ENCODE measurements around the gene ANTXR2. TPM values are rescaled to one million over a fixed set of nuclear protein-coding genes. Genes with fewer than 3 reads are reported as not detected.

The ANTXR2 gene
- total and polyA plus RNA-seq, 5 donors, result 13.5 to 51.4 (median 44.7) TPM

DNA sequence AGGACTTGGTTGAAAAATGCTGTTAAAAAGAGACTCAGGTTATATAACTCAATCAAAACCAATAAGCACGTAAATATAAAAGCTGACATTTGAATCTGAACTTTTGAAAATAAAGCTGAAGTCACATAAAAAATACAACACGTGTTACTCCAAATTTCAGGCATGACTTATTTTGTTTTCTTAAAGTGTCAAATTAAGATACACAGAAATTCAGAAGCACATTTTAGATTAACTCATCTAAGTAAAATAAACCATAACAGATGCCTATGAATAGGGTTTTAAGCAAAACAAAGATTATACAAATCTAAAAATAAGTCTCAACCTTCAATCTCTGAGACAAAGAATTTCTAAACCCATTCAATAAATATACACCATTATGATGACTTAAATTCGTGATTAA, 124.8 kb downstream of the ANTXR2 start:
- H3K27ac ChIP-seq (ENCODE audit: low read length), result no peak overlapping the region
- DNase-seq, result no peak
- no peak overlapping the region for H3K4me3 ChIP-seq (ENCODE audit: low read length)
- no peaks in the 10 kb centered on the region for H3K9me3 ChIP-seq (ENCODE audit: control insufficient read depth, low read length)
- no peaks in the 10 kb centered on the region for H3K4me1 ChIP-seq (ENCODE audit: control insufficient read depth, insufficient read depth, low read length)
- 74% methylated on average over 3 of the region's 3 CpGs for WGBS
- intact Hi-C loops (cut with DNase I), result no loop called here
- H3K27me3 ChIP-seq (ENCODE audit: control insufficient read depth, insufficient read depth), result no peaks in the 10 kb centered on the region
- no peak for ATAC-seq

DNA sequence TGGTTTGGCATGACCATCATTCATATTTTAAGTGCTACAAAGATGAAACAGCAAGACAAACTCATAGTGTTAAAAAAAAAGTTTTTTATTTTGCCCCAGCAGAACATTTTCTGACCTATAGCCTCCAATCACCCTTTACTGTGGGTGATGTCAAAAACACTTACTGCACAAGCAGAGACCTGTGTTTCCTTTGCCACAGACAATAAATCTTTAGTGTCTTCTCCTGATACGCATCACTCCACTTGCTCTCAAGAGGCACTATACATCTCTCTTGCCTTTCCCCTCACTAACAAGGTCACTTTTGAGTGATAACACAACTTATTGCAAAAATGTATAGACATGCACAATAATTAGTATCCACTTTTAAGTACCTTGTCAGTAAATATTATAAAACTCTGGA, 125.6 kb downstream of the ANTXR2 start:
- no peak overlapping the region for H3K4me3 ChIP-seq (ENCODE audit: low read length)

DNA sequence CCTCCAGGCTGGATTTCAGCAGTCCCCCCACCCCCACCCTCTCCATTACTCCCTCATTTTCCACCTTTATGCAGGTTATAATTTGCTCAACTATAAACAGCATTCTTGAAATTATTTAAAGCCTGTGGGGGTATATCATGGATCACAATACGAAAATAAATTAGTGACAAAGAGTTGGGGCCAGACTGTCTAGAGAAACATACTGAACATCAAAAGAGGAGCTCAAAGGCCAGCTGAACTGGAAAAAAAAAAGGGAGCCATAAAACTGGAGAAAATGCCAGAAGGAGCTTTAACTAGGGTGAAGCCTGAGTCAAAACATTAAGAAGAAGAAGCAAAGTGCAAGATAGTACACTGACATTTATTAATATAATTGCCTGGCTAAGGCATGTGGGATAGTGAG, 137.8 kb downstream of the ANTXR2 start:
- Histone ChIP-seq H3K9me3 (ENCODE audit: control insufficient read depth, low read length) (no peaks in the 10 kb centered on the region), H3K27ac (ENCODE audit: low read length) (no peak overlapping the region), H3K4me3 (ENCODE audit: low read length) (no peak overlapping the region), H3K4me1 (ENCODE audit: control insufficient read depth, insufficient read depth, low read length) (peaks cover 3% of the 10 kb centered on the region), H3K27me3 (ENCODE audit: control insufficient read depth, insufficient read depth) (no peaks in the 10 kb centered on the region)
- intact Hi-C loops (cut with DNase I), result no loop called here
- no peak for ATAC-seq
- 91% methylated on average over 1 of the region's 1 CpG for WGBS
- DNase-seq, result no peak

More for the DNA sequence above, 125.6 kb downstream of the ANTXR2 start:
- DNase-seq, result no peak
- Histone ChIP-seq H3K27ac (ENCODE audit: low read length) (no peak overlapping the region), H3K9me3 (ENCODE audit: control insufficient read depth, low read length) (no peaks in the 10 kb centered on the region), H3K27me3 (ENCODE audit: control insufficient read depth, insufficient read depth) (no peaks in the 10 kb centered on the region), H3K4me1 (ENCODE audit: control insufficient read depth, insufficient read depth, low read length) (no peaks in the 10 kb centered on the region)
- intact Hi-C loops (cut with DNase I), result no loop called here
- no peak for ATAC-seq
- 99% methylated on average over 1 of the region's 1 CpG for WGBS

DNA sequence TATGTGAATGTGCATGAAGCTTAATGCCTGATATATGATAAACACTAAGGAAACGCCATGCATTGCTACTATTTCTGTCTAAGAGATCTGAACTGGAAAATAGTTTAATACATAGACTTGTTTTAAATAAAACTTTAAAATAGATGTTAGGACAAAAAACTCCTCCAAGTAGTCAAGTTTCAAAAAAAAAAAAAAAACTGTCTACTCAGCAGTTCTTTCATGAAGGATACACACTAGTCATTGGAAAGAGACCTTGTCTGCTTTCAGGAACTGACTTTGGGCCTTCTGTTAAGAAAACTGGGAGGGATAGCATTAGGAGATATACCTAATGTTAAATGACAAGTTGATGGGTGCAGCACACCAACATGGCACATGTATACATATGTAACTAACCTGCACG, 138.4 kb downstream of the ANTXR2 start:
- Histone ChIP-seq H3K4me1 (ENCODE audit: control insufficient read depth, insufficient read depth, low read length) (peaks cover 3% of the 10 kb centered on the region), H3K9me3 (ENCODE audit: control insufficient read depth, low read length) (no peaks in the 10 kb centered on the region), H3K27ac (ENCODE audit: low read length) (no peak overlapping the region), H3K4me3 (ENCODE audit: low read length) (no peak overlapping the region), H3K27me3 (ENCODE audit: control insufficient read depth, insufficient read depth) (no peaks in the 10 kb centered on the region)
- intact Hi-C loops (cut with DNase I), result no loop called here
- DNase-seq (no peak), ATAC-seq (no peak)
- 96% methylated on average over 2 of the region's 2 CpGs for WGBS

DNA sequence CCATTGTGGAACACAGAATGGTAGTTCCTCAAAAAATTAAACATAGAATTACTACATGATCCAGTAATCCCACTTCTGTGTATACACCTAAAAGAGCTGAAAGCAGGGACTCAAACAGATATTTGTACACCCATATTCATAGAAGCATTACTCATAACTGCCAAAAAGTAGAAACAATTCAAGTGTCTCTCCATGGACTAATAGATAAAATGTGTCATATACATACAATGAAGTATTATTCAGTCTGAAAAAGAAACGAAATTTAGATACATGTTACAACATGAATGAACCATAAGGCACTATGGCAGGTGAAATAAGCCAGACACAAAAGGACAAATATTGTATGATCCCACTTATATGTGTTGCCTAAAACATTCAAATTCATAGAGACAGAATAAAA, 145.1 kb downstream of the ANTXR2 start:
- H3K27me3 ChIP-seq (ENCODE audit: control insufficient read depth, insufficient read depth), result no peaks in the 10 kb centered on the region
- no peak for ATAC-seq
- peaks cover 3% of the 10 kb centered on the region for H3K4me1 ChIP-seq (ENCODE audit: control insufficient read depth, insufficient read depth, low read length)
- intact Hi-C loops (cut with DNase I), result no loop called here
- H3K4me3 ChIP-seq (ENCODE audit: low read length), result no peak overlapping the region
- H3K9me3 ChIP-seq (ENCODE audit: control insufficient read depth, low read length), result no peaks in the 10 kb centered on the region
- 83% methylated on average over 1 of the region's 1 CpG for WGBS
- no peak overlapping the region for H3K27ac ChIP-seq (ENCODE audit: low read length)
- no peak for DNase-seq

DNA sequence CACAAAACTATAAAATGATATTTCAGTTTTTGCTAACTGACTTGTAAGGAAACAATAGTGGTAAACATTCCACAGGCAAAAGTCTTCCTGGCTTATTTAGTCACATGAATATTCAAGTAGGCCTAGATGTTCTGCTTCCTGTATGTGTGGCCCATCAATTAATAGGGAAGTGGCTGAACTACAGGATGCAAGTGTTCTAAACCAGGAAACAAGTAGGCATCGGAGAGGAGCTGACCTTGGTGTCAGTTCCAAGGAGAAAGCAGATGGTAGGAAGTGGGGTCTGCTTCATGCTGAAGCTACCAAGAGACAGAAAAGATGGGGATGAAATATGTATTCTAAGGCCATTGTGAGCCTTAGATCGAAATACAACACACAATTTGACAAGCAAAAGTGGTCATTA, 149.7 kb downstream of the ANTXR2 start:
- Histone ChIP-seq H3K4me1 (ENCODE audit: control insufficient read depth, insufficient read depth, low read length) (no peaks in the 10 kb centered on the region), H3K4me3 (ENCODE audit: low read length) (no peak overlapping the region), H3K27me3 (ENCODE audit: control insufficient read depth, insufficient read depth) (no peaks in the 10 kb centered on the region), H3K27ac (ENCODE audit: low read length) (no peak overlapping the region), H3K9me3 (ENCODE audit: control insufficient read depth, low read length) (no peaks in the 10 kb centered on the region)
- DNase-seq (no peak), ATAC-seq (no peak)
- intact Hi-C loops (cut with DNase I), result no loop called here
- 66% methylated on average over 2 of the region's 2 CpGs for WGBS

DNA sequence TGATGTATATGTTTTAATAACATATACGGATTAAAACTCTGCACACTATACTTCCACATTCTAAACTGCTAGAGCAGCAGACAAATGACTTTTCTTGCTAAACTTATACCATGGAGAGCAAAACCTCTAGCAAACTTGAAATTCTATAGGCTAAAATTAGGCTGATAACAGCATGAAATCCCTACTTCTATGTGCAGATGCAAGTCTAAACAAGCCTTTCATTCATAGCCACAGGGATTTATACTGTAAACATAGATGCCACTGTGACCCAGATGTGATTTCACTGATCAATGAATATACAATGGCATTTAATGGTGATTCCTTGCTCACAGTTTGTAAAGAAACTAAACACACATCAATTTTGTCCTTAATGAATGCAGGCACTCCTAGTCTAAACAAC, 151.0 kb downstream of the ANTXR2 start:
- 96% methylated on average over 1 of the region's 1 CpG for WGBS
- ATAC-seq, result no peak
- H3K4me1 ChIP-seq (ENCODE audit: control insufficient read depth, insufficient read depth, low read length), result peaks cover under 1% of the 10 kb centered on the region
- no peak overlapping the region for H3K27ac ChIP-seq (ENCODE audit: low read length)
- intact Hi-C loops (cut with DNase I), result no loop called here
- no peaks in the 10 kb centered on the region for H3K27me3 ChIP-seq (ENCODE audit: control insufficient read depth, insufficient read depth)
- no peak overlapping the region for H3K4me3 ChIP-seq (ENCODE audit: low read length)
- H3K9me3 ChIP-seq (ENCODE audit: control insufficient read depth, low read length), result no peaks in the 10 kb centered on the region
- DNase-seq, result no peak

DNA sequence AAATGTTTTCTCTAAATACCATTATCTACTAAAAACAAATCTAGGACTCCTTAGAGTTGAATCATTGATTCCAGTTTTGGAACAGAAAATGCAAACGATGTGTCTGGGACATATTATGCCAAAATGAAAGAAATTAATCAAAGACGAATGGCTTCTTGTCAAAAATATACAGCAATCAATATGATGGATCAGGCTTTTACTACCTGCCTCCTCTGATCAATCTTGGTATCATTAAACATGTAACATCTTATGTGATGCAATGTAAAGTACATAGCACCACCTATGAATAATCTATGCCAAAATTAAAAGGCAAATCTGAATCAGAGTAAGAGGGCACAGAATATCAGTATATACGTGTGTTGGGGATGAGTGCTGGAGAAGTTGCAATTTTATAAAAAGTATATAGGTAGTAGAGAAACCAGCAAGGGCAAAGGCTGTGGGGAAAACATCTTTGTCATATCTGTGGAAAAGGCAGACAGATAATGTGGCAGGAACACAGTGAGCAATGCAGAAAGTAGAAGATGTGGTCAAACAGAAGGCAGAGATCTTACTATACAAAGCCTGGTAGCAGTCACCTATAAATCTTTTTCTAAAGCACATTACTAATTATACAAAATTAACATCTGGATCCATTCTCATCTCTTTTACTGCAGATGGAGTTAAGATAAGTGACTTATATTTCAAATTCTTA, 152.7 kb downstream of the ANTXR2 start:
- ATAC-seq, result no peak
- H3K4me1 ChIP-seq (ENCODE audit: control insufficient read depth, insufficient read depth, low read length), result peaks cover 2% of the 10 kb centered on the region
- no peaks in the 10 kb centered on the region for H3K27me3 ChIP-seq (ENCODE audit: control insufficient read depth, insufficient read depth)
- 88% methylated on average over 3 of the region's 3 CpGs for WGBS
- no peaks in the 10 kb centered on the region for H3K9me3 ChIP-seq (ENCODE audit: control insufficient read depth, low read length)
- no peak for DNase-seq
- no peak overlapping the region for H3K4me3 ChIP-seq (ENCODE audit: low read length)
- intact Hi-C loops (cut with DNase I), result no loop called here
- H3K27ac ChIP-seq (ENCODE audit: low read length), result no peak overlapping the region

DNA sequence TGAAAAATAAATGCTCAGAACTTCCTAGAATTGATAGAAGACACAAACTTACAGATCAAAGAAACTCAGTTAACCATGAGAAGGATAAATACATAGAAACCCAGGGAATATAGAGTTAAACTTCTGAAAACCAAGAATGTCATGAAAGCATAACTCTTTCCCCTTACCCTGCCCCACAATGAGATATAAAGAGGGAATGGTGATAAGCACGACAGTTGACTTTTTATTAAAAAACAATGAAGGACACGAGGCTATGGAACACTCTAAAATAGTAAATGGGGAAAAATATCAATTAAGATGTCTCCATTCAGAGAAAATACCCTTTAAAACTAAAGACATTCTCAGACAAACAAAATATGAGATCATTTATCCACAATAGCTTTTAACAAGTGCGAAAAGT, 154.7 kb downstream of the ANTXR2 start:
- 88% methylated on average over 3 of the region's 3 CpGs for WGBS
- DNase-seq, result no peak

DNA sequence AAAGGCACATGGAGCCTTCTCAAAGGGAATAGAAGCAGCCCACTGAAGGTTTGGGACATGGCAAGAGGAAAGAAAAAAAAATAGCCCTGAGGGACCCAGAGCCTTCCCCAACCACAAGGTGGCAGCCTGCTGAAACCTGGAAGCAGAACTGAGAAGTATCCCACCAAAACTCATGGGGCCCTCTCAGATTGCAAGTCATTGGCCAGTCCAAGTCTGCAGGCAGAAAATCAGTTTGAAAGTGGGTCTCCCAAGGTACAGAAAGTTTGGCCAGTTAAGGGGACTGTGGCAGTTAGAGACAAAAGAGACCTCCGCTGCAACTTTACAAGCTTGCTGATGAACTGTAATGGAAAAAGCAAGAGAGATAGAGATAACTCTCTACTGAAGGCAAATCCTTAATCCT, 155.8 kb downstream of the ANTXR2 start:
- no peak for ATAC-seq

More for the DNA sequence above, 154.7 kb downstream of the ANTXR2 start:
- peaks cover 2% of the 10 kb centered on the region for H3K4me1 ChIP-seq (ENCODE audit: control insufficient read depth, insufficient read depth, low read length)
- H3K4me3 ChIP-seq (ENCODE audit: low read length), result no peak overlapping the region
- no peak overlapping the region for H3K27ac ChIP-seq (ENCODE audit: low read length)
- intact Hi-C loops (cut with DNase I), result loop anchor here in 1 of 4 donors (5.0 kb wide), 1 partner anchor 294 kb away; no protein-coding TSS in a partner anchor
- no peaks in the 10 kb centered on the region for H3K9me3 ChIP-seq (ENCODE audit: control insufficient read depth, low read length)
- no peaks in the 10 kb centered on the region for H3K27me3 ChIP-seq (ENCODE audit: control insufficient read depth, insufficient read depth)
- no peak for ATAC-seq

DNA sequence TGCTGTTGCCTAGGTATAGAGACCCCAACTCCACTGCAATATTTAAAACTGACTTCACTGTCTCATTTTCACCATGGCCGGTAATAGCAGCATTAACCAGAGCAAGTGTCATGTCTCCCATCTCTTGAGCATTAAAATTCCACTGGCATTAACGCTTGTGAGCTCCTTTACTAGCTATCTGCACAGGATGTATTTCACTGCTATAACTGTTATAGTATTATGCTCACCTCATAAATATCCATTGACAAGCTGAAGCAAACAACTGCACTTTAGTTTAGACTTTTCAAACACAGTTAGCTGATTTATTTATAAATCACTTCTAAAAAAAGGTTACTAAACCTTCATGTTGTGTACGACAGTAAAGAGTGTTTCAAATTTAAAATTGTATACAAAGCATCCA, 157.8 kb downstream of the ANTXR2 start:
- H3K27ac ChIP-seq (ENCODE audit: low read length), result no peak overlapping the region
- H3K27me3 ChIP-seq (ENCODE audit: control insufficient read depth, insufficient read depth), result no peaks in the 10 kb centered on the region
- H3K4me1 ChIP-seq (ENCODE audit: control insufficient read depth, insufficient read depth, low read length), result peaks cover 2% of the 10 kb centered on the region
- ATAC-seq (no peak), DNase-seq (no peak)
- 76% methylated on average over 3 of the region's 3 CpGs for WGBS
- intact Hi-C loops (cut with DNase I), result loop anchor here in 1 of 4 donors (5.0 kb wide), 1 partner anchor 297 kb away; no protein-coding TSS in a partner anchor
- H3K9me3 ChIP-seq (ENCODE audit: control insufficient read depth, low read length), result no peaks in the 10 kb centered on the region
- no peak overlapping the region for H3K4me3 ChIP-seq (ENCODE audit: low read length)

More for the DNA sequence above, 155.8 kb downstream of the ANTXR2 start:
- intact Hi-C loops (cut with DNase I), result loop anchor here in 1 of 4 donors (5.0 kb wide), 1 partner anchor 295 kb away; no protein-coding TSS in a partner anchor
- Histone ChIP-seq H3K27me3 (ENCODE audit: control insufficient read depth, insufficient read depth) (no peaks in the 10 kb centered on the region), H3K9me3 (ENCODE audit: control insufficient read depth, low read length) (no peaks in the 10 kb centered on the region), H3K4me1 (ENCODE audit: control insufficient read depth, insufficient read depth, low read length) (peaks cover 2% of the 10 kb centered on the region), H3K27ac (ENCODE audit: low read length) (no peak overlapping the region), H3K4me3 (ENCODE audit: low read length) (no peak overlapping the region)
- DNase-seq, result peak; percentile 18 to 62 (median 35)
- 100% methylated on average over 1 of the region's 1 CpG for WGBS
